K562 (cell line): ENCODE results near the gene ZSWIM2.
"Not testable (repeated sequence)": the region's sequence is repeated elsewhere in the genome, so short reads cannot be mapped to it uniquely, and the experiment has no call there.

Source experiments
- CTCF ChIP-seq, 3 experiments: IDR thresholded peaks in 2 of 3; conservative IDR thresholded peaks in 1 of 3; 2 replicates each; pipeline ENCODE4 v1.5.1; 2011 to 2012; ENCODE audit warnings: low read length in 3 of 3, mild to moderate bottlenecking in 3 of 3, control low read depth in 2 of 3, improper control_type of control experiment in 1 of 3, inconsistent platforms in 1 of 3, low read depth in 1 of 3, mixed read lengths in 1 of 3, moderate library complexity in 1 of 3; ENCODE audit not compliant: insufficient read depth in 2 of 3
- ERF ChIP-seq: fragments of 450-650 bp; formaldehyde crosslinking; IDR thresholded peaks from 2 replicates; pipeline ENCODE4 v1.4.0; 2020; ENCODE audit warnings: mild to moderate bottlenecking, mixed read lengths
- EZH2 ChIP-seq: IDR thresholded peaks from 2 replicates; pipeline ENCODE4 v1.6.1; 2012; ENCODE audit warnings: low read depth, mild to moderate bottlenecking, inconsistent platforms, low read length, borderline replicate concordance
- POLR2AphosphoS2 ChIP-seq: IDR thresholded peaks from 2 replicates; pipeline ENCODE4 v1.6.1; 2012; ENCODE audit warnings: low read length, improper control_type of control experiment
- RAD21 ChIP-seq, 2 experiments: fragments of 250-450 bp in 1 of 2; fragments of 450-650 bp in 1 of 2; sonication (Bioruptor Pico) in 1 of 2; formaldehyde crosslinking in 1 of 2; IDR thresholded peaks in 1 of 2; conservative IDR thresholded peaks in 1 of 2; 2 replicates each; pipeline versions ENCODE4 v1.4.0 to v1.8.0; 2020 to 2022; ENCODE audit warnings: mild to moderate bottlenecking in 2 of 2, moderate library complexity in 1 of 2
- SMARCC2 ChIP-seq: fragments of 450-650 bp; IDR thresholded peaks from 2 replicates; pipeline ENCODE4 v1.6.1; 2017; ENCODE audit warnings: antibody characterized with exemption, moderate library complexity, mild to moderate bottlenecking, low read depth
- ZBTB2 ChIP-seq: fragments of 450-650 bp; IDR thresholded peaks from 2 replicates; pipeline ENCODE4 v1.6.1; 2016; ENCODE audit warnings: antibody characterized with exemption
- ZNF174 ChIP-seq: fragments of 250-450 bp; sonication (Bioruptor Pico); IDR thresholded peaks from 2 replicates; pipeline ENCODE4 v1.4.0; 2020; ENCODE audit warnings: mild to moderate bottlenecking

GRCh38 chr2:186798604-186799003 is 50.4 kb downstream of the ZSWIM2 start:
- TF ChIP-seq SMARCC2; CTCF (IDR thresholded peaks at IDR 0.05 in 2 of 3, conservative IDR thresholded peaks at IDR 0.05 in 1 of 3; ENCODE audit: insufficient read depth in 2 of 3, low read depth in 1 of 3, low read length in 3 of 3); ZBTB2; EZH2; POLR2AphosphoS2; RAD21 (CRISPR knock-in tag; conservative IDR thresholded peaks at IDR 0.05 in 1 of 2, IDR thresholded peaks at IDR 0.05 in 1 of 2); ERF (CRISPR knock-in tag); ZNF174: not testable (repeated sequence)
